GM19193 (cell line): ENCODE data around the gene MRPL37.

Source experiments
- POLR2A ChIP-seq: IDR thresholded peaks from 4 replicates; pipeline ENCODE4 v1.6.1; 2011; ENCODE audit not compliant: insufficient read depth, insufficient read length; ENCODE audit errors: extremely low read depth

The MRPL37 gene

GRCh38 chr1:54191525-54191924 is 8.4 kb upstream of the MRPL37 start:
- no peak for TF ChIP-seq POLR2A

- TF ChIP-seq POLR2A, result no peak
Observed at GRCh38 chr1:54193453-54193852, 6.5 kb upstream of the MRPL37 start.

DNA sequence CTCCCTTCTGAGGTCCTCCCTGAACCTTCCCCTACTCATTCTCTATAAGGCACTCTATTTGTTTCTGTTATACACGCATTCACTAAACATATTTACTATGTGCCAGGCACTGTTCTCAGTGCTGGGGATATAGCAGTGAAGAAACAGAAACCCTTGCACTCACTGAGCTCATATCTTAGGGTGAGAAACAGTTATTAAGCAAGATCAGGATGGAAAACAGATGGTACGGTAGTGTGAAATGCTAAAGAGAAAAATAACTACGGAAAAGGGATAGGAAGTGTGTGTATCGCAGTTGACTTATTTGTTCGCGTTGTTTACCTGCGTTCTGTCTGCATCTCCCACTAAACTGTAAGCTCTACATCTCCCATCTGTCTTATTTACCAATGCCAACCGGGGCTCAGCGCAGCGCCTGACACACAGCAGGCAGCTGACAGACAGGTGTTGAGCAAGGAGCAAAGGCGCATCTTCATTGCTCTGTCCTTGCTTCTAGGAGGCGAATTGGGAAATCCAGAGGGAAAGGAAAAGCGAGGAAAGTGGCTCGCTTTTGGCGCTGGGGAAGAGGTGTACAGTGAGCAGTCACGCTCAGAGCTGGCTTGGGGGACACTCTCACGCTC is 709 bp upstream of the MRPL37 start:
- TF ChIP-seq POLR2A, result no peak

GRCh38 chr1:54200519-54200997 is 591 bp downstream of the MRPL37 start:
- TF ChIP-seq POLR2A, result no peak

DNA sequence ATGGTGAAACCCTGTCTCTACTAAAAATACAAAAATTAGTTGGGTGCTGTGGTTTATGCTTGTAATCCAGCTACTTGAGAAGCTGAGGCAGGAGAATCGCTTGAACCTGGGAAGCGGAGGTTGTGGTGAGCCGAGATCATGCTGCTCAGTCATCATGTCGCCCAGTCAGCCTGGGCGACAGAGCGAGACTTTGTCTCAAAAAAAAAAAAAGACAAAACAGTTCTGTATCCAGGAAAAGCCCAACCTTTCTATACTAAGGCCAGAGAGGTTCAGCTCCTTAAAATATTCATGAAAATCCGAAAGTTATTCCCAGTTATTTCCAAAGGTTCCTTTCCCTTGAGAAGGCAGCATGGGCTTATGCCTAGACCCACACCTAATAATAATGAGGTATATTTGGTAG is 4.2 kb downstream of the MRPL37 start:
- TF ChIP-seq POLR2A, result no peak

GRCh38 chr1:54207287-54207686 is 7.3 kb downstream of the MRPL37 start:
- TF ChIP-seq POLR2A, result no peak

- no peak for TF ChIP-seq POLR2A
Observed at GRCh38 chr1:54212872-54213271, 12.9 kb downstream of the MRPL37 start.

GRCh38 chr1:54215523-54215922 is 15.6 kb downstream of the MRPL37 start:
- TF ChIP-seq POLR2A, result no peak

- no peak for TF ChIP-seq POLR2A
Observed at GRCh38 chr1:54218883-54219687, 19.1 kb downstream of the MRPL37 start.

DNA sequence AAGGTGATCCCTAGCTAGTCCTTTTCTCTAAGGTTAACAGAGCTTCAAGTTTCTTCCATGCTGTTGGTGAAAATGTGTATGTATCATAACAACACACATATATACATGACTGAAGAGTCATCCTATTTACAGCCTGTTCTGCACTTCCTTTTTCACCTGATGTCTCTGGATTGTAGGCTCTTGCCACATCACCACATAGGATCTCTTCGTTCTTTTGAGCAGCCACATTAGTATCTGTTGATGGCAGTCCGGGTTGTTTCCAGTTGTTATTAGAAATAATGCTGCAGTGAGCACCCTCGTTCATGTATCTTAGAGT is 19.7 kb downstream of the MRPL37 start:
- no peak for TF ChIP-seq POLR2A

GRCh38 chr1:54220004-54220811 is 20.2 kb downstream of the MRPL37 start:
- TF ChIP-seq POLR2A, result no peak

DNA sequence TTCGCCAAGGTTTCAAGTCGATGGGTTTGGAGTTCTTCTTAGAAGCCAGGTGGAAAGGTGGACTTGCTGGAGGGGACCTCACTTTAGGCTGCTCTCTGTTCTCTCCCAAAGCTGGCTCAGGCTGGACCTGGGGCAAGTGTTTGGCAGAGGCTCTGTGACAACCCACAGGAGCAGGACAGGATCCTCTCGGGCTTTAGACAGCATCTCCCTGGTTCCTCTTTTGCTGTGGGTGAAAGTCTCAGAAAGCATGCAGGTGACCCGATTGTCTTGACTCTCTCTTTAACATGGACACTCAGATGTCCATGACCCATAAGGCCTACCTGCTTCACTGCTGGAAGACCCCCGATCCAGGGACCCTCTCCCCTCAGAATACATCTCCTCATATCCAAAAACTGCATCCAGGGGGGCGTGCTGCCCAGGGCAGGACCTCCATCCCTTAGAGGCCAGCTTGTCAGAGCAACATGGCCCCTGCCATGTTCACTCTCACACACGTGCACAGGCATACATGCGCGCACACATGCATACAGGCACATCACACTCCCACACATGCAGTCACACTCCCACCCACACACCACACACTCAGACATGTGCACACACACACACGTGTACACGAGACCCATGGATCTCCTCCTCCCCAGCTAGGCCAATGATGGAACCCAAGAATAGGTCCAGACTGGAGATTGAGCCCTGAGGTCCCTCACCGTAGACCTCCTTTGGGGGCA is 21.3 kb downstream of the MRPL37 start:
- no peak for TF ChIP-seq POLR2A

- TF ChIP-seq POLR2A, result no peak
Observed at GRCh38 chr1:54221867-54222484, 22.0 kb downstream of the MRPL37 start.

- no peak for TF ChIP-seq POLR2A
Observed at GRCh38 chr1:54222711-54223110, 22.7 kb downstream of the MRPL37 start.

GRCh38 chr1:54223441-54224202 is 23.7 kb downstream of the MRPL37 start:
- TF ChIP-seq POLR2A, result no peak

DNA sequence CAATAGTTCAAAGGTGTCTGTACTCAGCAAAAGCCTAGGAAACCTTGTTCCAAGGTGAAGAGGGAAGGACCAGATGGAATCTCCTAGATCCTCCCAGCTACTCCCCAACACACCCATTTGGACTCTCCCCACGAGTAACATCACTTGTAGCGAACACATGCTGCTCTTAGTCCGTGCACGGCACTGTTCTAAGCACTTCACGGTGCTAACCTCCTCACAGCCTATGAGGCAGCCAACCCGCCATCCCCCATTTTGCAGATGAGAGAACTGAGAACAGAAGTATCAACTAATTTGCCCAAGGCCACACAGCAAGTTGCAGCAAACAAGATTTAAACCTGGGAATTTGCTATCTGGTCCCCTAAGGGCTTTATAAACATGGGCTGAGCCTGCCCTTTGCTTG is 24.3 kb downstream of the MRPL37 start:
- TF ChIP-seq POLR2A, result no peak
